Peyer's patch (tissue), 4 donors: Measurements from ENCODE around the gene TRRAP. TPM values are rescaled to one million over a fixed set of nuclear protein-coding genes. Genes with fewer than 3 reads are reported as not detected.

Experiments used
- DNase-seq, 3 donors: peaks; one replicate each; pipeline ENCODE4 v3.0.0-alpha.2; 2017 to 2019
- H3K27ac ChIP-seq, 4 donors: fragments of 200-600 bp; sonication (generic); one replicate each; pipeline ENCODE4 v1.5.1; 2016 to 2019
- H3K27me3 ChIP-seq, 2 donors: fragments of 200-600 bp; sonication (generic); one replicate each; pipeline ENCODE4 v1.5.1; 2019
- H3K36me3 ChIP-seq, 3 donors: fragments of 200-600 bp; sonication (generic); one replicate each; pipeline ENCODE4 v1.5.1; 2016 to 2019
- H3K4me1 ChIP-seq, 4 donors: fragments of 200-600 bp; sonication (generic); one replicate each; pipeline ENCODE4 v1.5.1; 2016 to 2019
- H3K4me3 ChIP-seq, 4 donors: fragments of 200-600 bp; sonication (generic); 1 replicate in 3 of 4; 2 replicates in 1 of 4; pipeline ENCODE4 v1.5.1; 2016 to 2019; ENCODE audit warnings: mild to moderate bottlenecking in 1 of 4
- H3K9me3 ChIP-seq, 4 donors: fragments of 200-600 bp; sonication (generic); one replicate each; pipeline ENCODE4 v1.5.1; 2016 to 2019; ENCODE audit warnings: mild to moderate bottlenecking in 1 of 4
- CTCF ChIP-seq, 6 experiments: fragments of 450-650 bp in 4 of 6; fragments of 200-600 bp in 2 of 6; sonication (generic) in 1 of 6; IDR thresholded peaks; one replicate each; pipeline ENCODE4 v1.5.1; 2017 to 2019; ENCODE audit warnings: antibody characterized with exemption in 6 of 6, mild to moderate bottlenecking in 3 of 6, moderate library complexity in 1 of 6
- POLR2A ChIP-seq, 2 donors: fragments of 450-650 bp; IDR thresholded peaks; one replicate each; pipeline ENCODE4 v1.5.1; 2017; ENCODE audit warnings: antibody characterized with exemption in 2 of 2, mild to moderate bottlenecking in 2 of 2, moderate library complexity in 2 of 2
- total RNA-seq, 4 donors: library from RNA; depleted of rRNA; stranded (reverse); fragments of >200 nt; gene quantifications; one replicate each; pipeline ENCODE4 v1.1.0, GENCODE V29; 2016

The TRRAP gene
- total RNA-seq, 4 donors from 2014 or later, result 39.2 to 62.3 (median 57.8) TPM

DNA sequence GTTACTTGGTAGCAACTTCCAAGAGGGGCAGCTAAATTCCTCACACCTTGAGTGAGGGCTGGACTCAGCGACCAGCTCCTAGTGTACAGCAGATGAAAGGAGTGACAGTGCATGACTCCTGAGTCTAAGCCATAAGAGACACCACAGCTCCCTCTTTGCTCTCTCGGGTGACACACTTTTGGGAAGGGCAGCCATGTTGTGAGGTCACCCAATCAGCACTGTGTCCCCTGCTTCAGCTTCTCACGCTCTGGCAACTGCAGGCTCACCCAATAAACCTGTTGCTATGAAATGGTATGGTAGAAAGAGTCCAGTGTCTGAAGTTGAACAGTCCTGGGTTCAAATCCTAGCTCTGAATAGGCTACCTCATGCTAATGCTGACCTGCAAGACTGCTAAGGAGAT is 29.4 kb upstream of the TRRAP start:
- H3K36me3 ChIP-seq, result no peaks in the 10 kb centered on the region
- no peak for DNase-seq
- no peaks in the 10 kb centered on the region for H3K4me1 ChIP-seq
- TF ChIP-seq POLR2A (IDR thresholded peaks at IDR 0.05), result no peak
- no peak for TF ChIP-seq CTCF (IDR thresholded peaks at IDR 0.05)
- no peaks in the 10 kb centered on the region for H3K9me3 ChIP-seq
- no peak overlapping the region for H3K27ac ChIP-seq
- H3K4me3 ChIP-seq, result no peak overlapping the region
- H3K27me3 ChIP-seq, result no peaks in the 10 kb centered on the region

DNA sequence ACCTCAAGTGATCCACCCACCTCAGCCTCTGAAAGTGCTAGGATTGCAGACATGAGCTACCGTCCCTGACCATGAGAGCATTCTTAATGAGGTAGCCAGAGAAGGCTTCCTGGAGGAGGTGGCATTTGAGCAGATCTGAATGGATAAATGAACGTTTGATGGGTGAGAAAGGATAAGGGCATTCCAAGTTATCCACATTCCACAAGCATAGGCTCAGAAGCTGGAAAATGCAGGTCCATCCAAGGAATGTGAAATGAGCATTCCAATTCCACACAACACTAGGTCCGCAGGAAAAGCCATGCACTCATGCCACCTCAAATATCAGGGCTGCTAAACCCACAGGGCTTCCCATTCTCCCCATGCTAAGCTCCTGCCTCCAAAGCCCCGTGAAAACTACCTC is 25.5 kb upstream of the TRRAP start:
- no peaks in the 10 kb centered on the region for H3K4me1 ChIP-seq
- TF ChIP-seq POLR2A (IDR thresholded peaks at IDR 0.05), result no peak
- TF ChIP-seq CTCF (IDR thresholded peaks at IDR 0.05), result no peak
- no peak for DNase-seq
- H3K9me3 ChIP-seq, result no peaks in the 10 kb centered on the region
- no peaks in the 10 kb centered on the region for H3K36me3 ChIP-seq
- H3K27me3 ChIP-seq, result no peaks in the 10 kb centered on the region
- no peak overlapping the region for H3K4me3 ChIP-seq
- H3K27ac ChIP-seq, result no peak overlapping the region

DNA sequence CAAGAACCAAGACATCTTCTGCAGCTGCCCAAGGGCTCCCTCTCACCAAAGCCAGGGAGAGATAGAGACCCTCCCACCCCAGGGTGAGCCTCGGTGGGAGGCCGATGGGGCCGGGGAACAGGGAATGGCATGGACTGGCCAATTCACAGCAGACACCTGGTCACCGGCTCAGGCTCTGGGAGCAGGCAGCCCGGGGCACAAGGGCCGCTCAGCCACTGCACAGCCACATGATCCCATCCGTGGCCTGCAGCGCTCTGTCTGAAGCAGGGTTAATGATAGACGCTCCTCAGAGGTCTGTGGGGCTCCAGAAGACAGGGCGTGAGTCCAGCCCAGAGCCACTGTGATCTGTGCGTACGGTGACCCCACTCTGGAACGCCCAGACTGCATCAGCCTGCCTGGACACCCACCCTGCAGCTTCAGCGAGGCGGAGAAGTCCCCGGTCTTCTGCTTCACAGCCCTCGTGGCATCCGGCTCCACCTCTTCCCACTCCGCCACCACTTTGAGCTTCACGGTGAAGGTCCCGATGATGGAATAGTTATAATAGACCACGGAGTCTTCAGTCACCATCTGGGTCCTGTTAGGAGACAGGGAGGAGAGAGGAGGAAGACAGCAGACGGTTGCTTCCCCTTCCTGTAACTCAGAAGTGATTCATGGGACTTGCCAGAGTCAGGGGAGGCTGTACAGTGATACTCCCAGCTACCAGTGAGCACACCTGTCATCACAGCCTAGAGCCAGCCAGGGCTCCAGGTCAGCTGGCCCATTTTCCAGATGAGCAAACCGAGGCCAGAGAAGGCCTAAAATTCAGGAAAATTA is 22.5 kb upstream of the TRRAP start:
- no peak overlapping the region for H3K27ac ChIP-seq
- H3K27me3 ChIP-seq, result no peaks in the 10 kb centered on the region
- H3K4me3 ChIP-seq, result no peak overlapping the region
- no peaks in the 10 kb centered on the region for H3K36me3 ChIP-seq
- no peak for DNase-seq
- H3K4me1 ChIP-seq, result no peaks in the 10 kb centered on the region
- no peaks in the 10 kb centered on the region for H3K9me3 ChIP-seq
- TF ChIP-seq POLR2A (IDR thresholded peaks at IDR 0.05), result no peak
- TF ChIP-seq CTCF (IDR thresholded peaks at IDR 0.05), result no peak

- DNase-seq, result no peak
- Histone ChIP-seq H3K27ac (no peak overlapping the region), H3K9me3 (no peaks in the 10 kb centered on the region), H3K27me3 (no peaks in the 10 kb centered on the region), H3K4me1 (no peaks in the 10 kb centered on the region), H3K36me3 (no peaks in the 10 kb centered on the region), H3K4me3 (no peak overlapping the region)
- TF ChIP-seq POLR2A (IDR thresholded peaks at IDR 0.05) (no peak), CTCF (IDR thresholded peaks at IDR 0.05) (no peak)
Observed at GRCh38 chr7:98860071-98860470, 18.3 kb upstream of the TRRAP start.

DNA sequence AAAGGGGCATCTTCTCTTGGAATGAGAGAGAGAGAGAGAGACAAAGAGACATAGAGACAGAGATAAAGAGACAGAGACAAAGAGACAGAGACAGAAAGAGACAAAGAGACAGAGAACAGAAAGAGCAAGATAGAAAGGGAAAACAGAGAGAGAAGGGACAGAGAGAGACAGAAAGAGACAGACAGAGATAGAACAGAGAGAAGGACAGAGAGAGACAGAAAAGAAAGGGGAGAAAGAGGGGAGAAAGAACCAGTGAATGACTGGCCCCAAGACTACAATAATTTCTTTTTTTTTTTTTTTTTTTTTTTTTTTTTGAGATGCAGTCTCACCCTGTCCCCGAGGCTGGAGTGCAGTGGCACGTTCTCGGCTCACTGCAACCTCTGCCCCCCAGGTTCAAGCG is 16.1 kb upstream of the TRRAP start:
- TF ChIP-seq POLR2A (IDR thresholded peaks at IDR 0.05), result no peak
- no peak for TF ChIP-seq CTCF (IDR thresholded peaks at IDR 0.05)
- H3K27ac ChIP-seq, result no peak overlapping the region
- H3K36me3 ChIP-seq, result no peaks in the 10 kb centered on the region
- no peaks in the 10 kb centered on the region for H3K9me3 ChIP-seq
- DNase-seq, result no peak
- no peaks in the 10 kb centered on the region for H3K4me1 ChIP-seq
- no peaks in the 10 kb centered on the region for H3K27me3 ChIP-seq
- no peak overlapping the region for H3K4me3 ChIP-seq
